Upper lobe of left lung (tissue), 6 donors: ENCODE data around the gene FNDC3B. TPM values are rescaled to one million over a fixed set of nuclear protein-coding genes. Genes with fewer than 3 reads are reported as not detected.
A peak's percentile ranks its signal among the peaks of the same experiment; 100 is the strongest.

Experiments used
- ATAC-seq, 2 donors: fragments of 200-7000 bp; cut with Tn5 transposase; one replicate each; pipeline ENCODE4 v1.9.1; 2022; ENCODE audit warnings: mild to moderate bottlenecking in 2 of 2, moderate library complexity in 2 of 2; ENCODE audit not compliant: low FRiP score in 2 of 2
- DNase-seq, 2 donors: peaks; one replicate each; pipeline ENCODE4 v3.0.0-alpha.2; 2019 to 2020
- H3K27ac ChIP-seq, 4 donors: fragments of 200-600 bp; sonication (generic); one replicate each; pipeline ENCODE4 v1.5.1; 2016 to 2019
- H3K27me3 ChIP-seq, 4 donors: fragments of 200-600 bp; sonication (generic); one replicate each; pipeline ENCODE4 v1.5.1; 2017 to 2019
- H3K36me3 ChIP-seq, 4 donors: fragments of 200-600 bp; sonication (generic); one replicate each; pipeline ENCODE4 v1.5.1; 2016 to 2019
- H3K4me1 ChIP-seq, 4 donors: fragments of 200-600 bp; sonication (generic); one replicate each; pipeline ENCODE4 v1.5.1; 2018 to 2019
- H3K4me3 ChIP-seq, 4 donors: fragments of 200-600 bp; sonication (generic); one replicate each; pipeline ENCODE4 v1.5.1; 2017 to 2019; ENCODE audit warnings: mild to moderate bottlenecking in 2 of 4, moderate library complexity in 1 of 4
- H3K9me3 ChIP-seq, 4 donors: fragments of 200-600 bp; sonication (generic); one replicate each; pipeline ENCODE4 v1.5.1; 2018 to 2019
- CTCF ChIP-seq, 6 experiments: fragments of 450-650 bp in 4 of 6; fragments of 200-600 bp in 2 of 6; sonication (generic) in 2 of 6; IDR thresholded peaks; one replicate each; pipeline ENCODE4 v1.5.1; 2016 to 2019; ENCODE audit warnings: antibody characterized with exemption in 6 of 6
- EP300 ChIP-seq, 4 donors: sonication (generic); formaldehyde crosslinking; IDR thresholded peaks; one replicate each; pipeline ENCODE4 v1.5.1; 2017; ENCODE audit warnings: antibody characterized with exemption in 4 of 4, control low read depth in 2 of 4
- POLR2A ChIP-seq, 4 donors: fragments of 450-650 bp; IDR thresholded peaks; one replicate each; pipeline ENCODE4 v1.5.1; 2016 to 2017; ENCODE audit warnings: antibody characterized with exemption in 4 of 4, mild to moderate bottlenecking in 2 of 4
- POLR2AphosphoS5 ChIP-seq, 2 donors: sonication (generic); formaldehyde crosslinking; IDR thresholded peaks; one replicate each; pipeline ENCODE4 v1.5.1; 2017; ENCODE audit warnings: antibody characterized with exemption in 2 of 2
- WGBS, 2 donors: methylation state at CpG; one replicate each; pipeline ENCODE4 v1.1.5; 2017 to 2018; 5-methylcytosine and 5-hydroxymethylcytosine counted together
- total RNA-seq, 6 donors: library from RNA; depleted of rRNA in 4 of 6; stranded (reverse); fragments of >200 nt in 4 of 6; gene quantifications; one replicate each; pipeline versions ENCODE4 v1.1.0 to v1.2.1, GENCODE V29; 2016 to 2021
- donor health status: DM: no; HTN: no; CAD: no; lungs with moderate emphysema.
- donor health status: DM: no; HTN: yes; CAD: no; lungs with severe emphysema.

FNDC3B gene
- total RNA-seq, 6 donors from 2014 or later, result 73.3 to 167 (median 119) TPM

GRCh38 chr3:172061724-172062184 is 22.4 kb downstream of the FNDC3B start:
- peak; percentile 74 to 77 for ATAC-seq
- DNase-seq, result peak in 1 of 2 donors; percentile 48
- H3K27me3 ChIP-seq, result no peaks in the 10 kb centered on the region
- WGBS, 2 donors, result 8 to 9% methylated on average over 4 of the region's 4 CpGs
- H3K9me3 ChIP-seq, result no peaks in the 10 kb centered on the region
- peaks cover 47 to 74% (median 66%) of the 10 kb centered on the region in 4 donors for H3K4me1 ChIP-seq
- peak overlapping the region; percentile 45 to 73 (median 62) for H3K27ac ChIP-seq
- H3K4me3 ChIP-seq, result peak overlapping the region in 3 of 4 donors; percentile 5 to 30 (median 24)
- TF ChIP-seq POLR2A (IDR thresholded peaks at IDR 0.05) (peak in 1 of 4 donors; percentile 16), EP300 (IDR thresholded peaks at IDR 0.05) (no peak)
- no peaks in the 10 kb centered on the region for H3K36me3 ChIP-seq

GRCh38 chr3:172062761-172063160 is 23.4 kb downstream of the FNDC3B start:
- TF ChIP-seq CTCF (IDR thresholded peaks at IDR 0.05), result no peak
- TF ChIP-seq POLR2AphosphoS5 (IDR thresholded peaks at IDR 0.05), result no peak
- TF ChIP-seq EP300 (IDR thresholded peaks at IDR 0.05), result no peak
- TF ChIP-seq POLR2A (IDR thresholded peaks at IDR 0.05), result no peak
- Histone ChIP-seq H3K4me3 (no peak overlapping the region), H3K9me3 (no peaks in the 10 kb centered on the region), H3K36me3 (no peaks in the 10 kb centered on the region), H3K27me3 (no peaks in the 10 kb centered on the region), H3K27ac (peak overlapping the region in 1 of 4 donors; percentile 73), H3K4me1 (peaks cover 44 to 74% (median 63%) of the 10 kb centered on the region in 4 donors)
- 87 to 93% methylated on average over 3 of the region's 3 CpGs for WGBS, 2 donors
- DNase-seq, result no peak
- no peak for ATAC-seq

GRCh38 chr3:172063456-172064432 is 24.4 kb downstream of the FNDC3B start:
- Histone ChIP-seq H3K9me3 (no peaks in the 10 kb centered on the region), H3K27me3 (no peaks in the 10 kb centered on the region), H3K4me1 (peaks cover 49 to 72% (median 63%) of the 10 kb centered on the region in 4 donors), H3K27ac (no peak overlapping the region), H3K4me3 (no peak overlapping the region), H3K36me3 (no peaks in the 10 kb centered on the region)
- TF ChIP-seq POLR2AphosphoS5 (IDR thresholded peaks at IDR 0.05) (no peak), EP300 (IDR thresholded peaks at IDR 0.05) (no peak), POLR2A (IDR thresholded peaks at IDR 0.05) (no peak), CTCF (IDR thresholded peaks at IDR 0.05) (no peak)
- DNase-seq (no peak), ATAC-seq (no peak)
- 72 to 89% methylated on average over 6 to 7 of the region's 7 CpGs for WGBS, 2 donors

GRCh38 chr3:172065527-172065926 is 26.1 kb downstream of the FNDC3B start:
- Histone ChIP-seq H3K4me3 (no peak overlapping the region), H3K9me3 (no peaks in the 10 kb centered on the region), H3K27ac (peak overlapping the region in 1 of 4 donors; percentile 38), H3K27me3 (no peaks in the 10 kb centered on the region), H3K36me3 (no peaks in the 10 kb centered on the region), H3K4me1 (peaks cover 46 to 76% (median 61%) of the 10 kb centered on the region in 4 donors)
- no peak for TF ChIP-seq EP300 (IDR thresholded peaks at IDR 0.05)
- TF ChIP-seq POLR2AphosphoS5 (IDR thresholded peaks at IDR 0.05), result no peak
- no peak for TF ChIP-seq CTCF (IDR thresholded peaks at IDR 0.05)
- TF ChIP-seq POLR2A (IDR thresholded peaks at IDR 0.05), result no peak
- WGBS, 2 donors, result 0 to 5% methylated on average over 1 of the region's 1 CpG
- DNase-seq (no peak), ATAC-seq (peak in 1 of 2 donors; percentile 15)

GRCh38 chr3:172065967-172066762 is 26.8 kb downstream of the FNDC3B start:
- H3K4me3 ChIP-seq, result no peak overlapping the region
- peak in 1 of 2 donors; percentile 37 for ATAC-seq
- TF ChIP-seq POLR2A (IDR thresholded peaks at IDR 0.05) (no peak), EP300 (IDR thresholded peaks at IDR 0.05) (no peak), CTCF (IDR thresholded peaks at IDR 0.05) (no peak), POLR2AphosphoS5 (IDR thresholded peaks at IDR 0.05) (no peak)
- peaks cover 41 to 77% (median 60%) of the 10 kb centered on the region in 4 donors for H3K4me1 ChIP-seq
- H3K9me3 ChIP-seq, result no peaks in the 10 kb centered on the region
- no peaks in the 10 kb centered on the region for H3K36me3 ChIP-seq
- 54 to 58% methylated on average over 7 of the region's 7 CpGs for WGBS, 2 donors
- H3K27me3 ChIP-seq, result no peaks in the 10 kb centered on the region
- H3K27ac ChIP-seq, result peak overlapping the region in 2 of 4 donors; percentile 12 to 30
- no peak for DNase-seq
